ENCODE data around the gene GPS2.

DNA sequence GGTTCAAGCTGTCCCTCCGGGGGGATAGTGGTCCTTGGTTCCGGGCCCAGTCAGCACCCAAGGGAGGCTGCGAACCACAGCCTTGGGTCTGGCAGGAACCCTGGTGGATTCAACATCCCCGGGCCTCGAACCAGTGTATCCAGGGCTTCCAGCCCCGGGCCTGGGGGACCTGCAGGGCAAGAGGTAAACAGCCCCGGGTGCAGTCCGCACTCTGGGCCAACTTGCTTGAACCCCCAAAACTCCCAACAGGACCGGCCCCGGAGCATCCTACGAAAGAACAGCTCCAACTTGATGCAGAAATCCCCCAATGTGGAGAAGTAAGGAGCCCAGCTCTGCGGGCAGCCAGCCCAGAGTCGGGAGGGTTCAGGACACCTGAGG lies 15.5 kb upstream of the GPS2 start:
- TF ChIP-seq, protein P1, sequence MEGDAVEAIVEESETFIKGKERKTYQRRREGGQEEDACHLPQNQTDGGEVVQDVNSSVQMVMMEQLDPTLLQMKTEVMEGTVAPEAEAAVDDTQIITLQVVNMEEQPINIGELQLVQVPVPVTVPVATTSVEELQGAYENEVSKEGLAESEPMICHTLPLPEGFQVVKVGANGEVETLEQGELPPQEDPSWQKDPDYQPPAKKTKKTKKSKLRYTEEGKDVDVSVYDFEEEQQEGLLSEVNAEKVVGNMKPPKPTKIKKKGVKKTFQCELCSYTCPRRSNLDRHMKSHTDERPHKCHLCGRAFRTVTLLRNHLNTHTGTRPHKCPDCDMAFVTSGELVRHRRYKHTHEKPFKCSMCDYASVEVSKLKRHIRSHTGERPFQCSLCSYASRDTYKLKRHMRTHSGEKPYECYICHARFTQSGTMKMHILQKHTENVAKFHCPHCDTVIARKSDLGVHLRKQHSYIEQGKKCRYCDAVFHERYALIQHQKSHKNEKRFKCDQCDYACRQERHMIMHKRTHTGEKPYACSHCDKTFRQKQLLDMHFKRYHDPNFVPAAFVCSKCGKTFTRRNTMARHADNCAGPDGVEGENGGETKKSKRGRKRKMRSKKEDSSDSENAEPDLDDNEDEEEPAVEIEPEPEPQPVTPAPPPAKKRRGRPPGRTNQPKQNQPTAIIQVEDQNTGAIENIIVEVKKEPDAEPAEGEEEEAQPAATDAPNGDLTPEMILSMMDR (IDR thresholded peaks at IDR 0.05): no peak
- TF ChIP-seq EZH2 (IDR thresholded peaks at IDR 0.05): no peak
